A673 (cell line): ENCODE data around the gene LMCD1. TPM values are rescaled to one million over a fixed set of nuclear protein-coding genes. Genes with fewer than 3 reads are reported as not detected.

ENCODE experiments used
- BruUV-seq: library from RNA; stranded (reverse); fragments of 400-500 nt; replicated peaks from 2 replicates; lab custom pipeline; 2021; lab: Mats Ljungman, UMichigan
- CTCF ChIA-PET: fragments of 300-600 bp; sonication (Branson Sonifier 250); formaldehyde crosslinking; loops from one replicate; lab custom pipeline; 2022; ENCODE audit warnings: antibody characterized with exemption; lab: Charles Lee
- POLR2A ChIA-PET: fragments of 300-600 bp; sonication (Branson Sonifier 250); formaldehyde crosslinking; loops from one replicate; lab custom pipeline; 2022; ENCODE audit warnings: antibody characterized with exemption; ENCODE audit not compliant: low non-redundant PET; lab: Charles Lee
- DNase-seq: peaks from one replicate; pipeline ENCODE4 v3.0.0-alpha.2; 2015; ENCODE audit warnings: low spot score
- H3K27ac ChIP-seq: fragments of 200-600 bp; sonication (generic); 2 replicates; pipeline ENCODE4 v1.5.1; 2016; ENCODE audit warnings: mixed run types, low read depth, mild to moderate bottlenecking, mixed read lengths, antibody characterized with exemption, low read length; ENCODE audit not compliant: poor library complexity, severe bottlenecking
- H3K27me3 ChIP-seq: fragments of 200-600 bp; sonication (generic); replicated peaks from 2 replicates; pipeline ENCODE4 v1.6.1; 2017; ENCODE audit warnings: mixed run types, low read depth, mild to moderate bottlenecking, mixed read lengths, antibody characterized with exemption, low read length; ENCODE audit not compliant: insufficient read depth, poor library complexity
- H3K36me3 ChIP-seq: fragments of 200-600 bp; sonication (generic); 2 replicates; pipeline ENCODE4 v1.6.1; 2016; ENCODE audit warnings: mixed run types, mild to moderate bottlenecking, mixed read lengths, antibody characterized with exemption, low read length; ENCODE audit not compliant: insufficient read depth, poor library complexity, severe bottlenecking
- H3K4me1 ChIP-seq: fragments of 200-600 bp; sonication (generic); 2 replicates; pipeline ENCODE4 v1.6.1; 2017; ENCODE audit warnings: mixed run types, mild to moderate bottlenecking, mixed read lengths, antibody characterized with exemption, low read length; ENCODE audit not compliant: insufficient read depth, poor library complexity, severe bottlenecking
- H3K4me3 ChIP-seq: fragments of 200-600 bp; sonication (generic); 2 replicates; pipeline ENCODE4 v1.5.1; 2016; ENCODE audit warnings: low read depth, mixed run types, mild to moderate bottlenecking, mixed read lengths, low read length; ENCODE audit not compliant: poor library complexity, severe bottlenecking
- H3K9me3 ChIP-seq: fragments of 200-600 bp; sonication (generic); 2 replicates; pipeline ENCODE4 v1.6.1; 2016; ENCODE audit warnings: mixed run types, low read depth, mild to moderate bottlenecking, mixed read lengths, antibody characterized with exemption, low read length; ENCODE audit not compliant: poor library complexity, severe bottlenecking
- CTCF ChIP-seq: fragments of 300-800, 200-600 bp; sonication (generic); conservative IDR thresholded peaks from 2 replicates; pipeline ENCODE4 v1.5.1; 2017; ENCODE audit warnings: low read depth, mild to moderate bottlenecking, antibody characterized with exemption, low read length, moderate library complexity, mixed read lengths
- EZH2 ChIP-seq: fragments of 200-600 bp; sonication (generic); IDR thresholded peaks from 2 replicates; pipeline ENCODE4 v1.6.1; 2017; ENCODE audit warnings: borderline replicate concordance, low read depth, mild to moderate bottlenecking, mixed read lengths, antibody characterized with exemption, low read length; ENCODE audit not compliant: poor library complexity, severe bottlenecking
- intact Hi-C: fragments of 100-400 bp; cut with micrococcal nuclease; formaldehyde crosslinking; loops from one replicate; pipeline ENCODE4 v1.10.0; 2022; ENCODE audit not compliant: unreplicated experiment
- total RNA-seq: library from RNA; stranded (reverse); gene quantifications from 2 replicates; pipeline ENCODE4 v1.2.3, GENCODE V29; 2021

LMCD1 gene
- total RNA-seq, 1 experiment from 2014 or later, result 4.3 TPM

- TF ChIP-seq CTCF (no peak), EZH2 (no peak)
- Histone ChIP-seq H3K27me3 (no peaks in the 10 kb centered on the region), H3K4me1 (no peaks in the 10 kb centered on the region), H3K4me3 (no peak overlapping the region), H3K36me3 (no peaks in the 10 kb centered on the region), H3K9me3 (no peaks in the 10 kb centered on the region), H3K27ac (no peak overlapping the region)
- CTCF ChIA-PET, result no interaction called here
- POLR2A ChIA-PET, result no interaction called here
- intact Hi-C loops, result no loop called here
- no peak for DNase-seq
- BruUV-seq, result no TSS peak
Observed at GRCh38 chr3:8562081-8562595, 60.5 kb downstream of the LMCD1 start.

GRCh38 chr3:8563146-8563545 lies 61.5 kb downstream of the LMCD1 start:
- no TSS peak for BruUV-seq
- H3K4me1 ChIP-seq, result no peaks in the 10 kb centered on the region
- intact Hi-C loops, result no loop called here
- CTCF ChIA-PET, result interaction anchor here (0.6 kb wide), 1 partner anchor 193 kb away, joined by 3 read pairs; no protein-coding TSS in a partner anchor
- H3K9me3 ChIP-seq, result no peaks in the 10 kb centered on the region
- H3K27ac ChIP-seq, result no peak overlapping the region
- no peak for DNase-seq
- H3K36me3 ChIP-seq, result no peaks in the 10 kb centered on the region
- no peaks in the 10 kb centered on the region for H3K27me3 ChIP-seq
- POLR2A ChIA-PET, result no interaction called here
- TF ChIP-seq EZH2 (no peak), CTCF (no peak)
- H3K4me3 ChIP-seq, result no peak overlapping the region

GRCh38 chr3:8563597-8563996 lies 62.0 kb downstream of the LMCD1 start:
- no peaks in the 10 kb centered on the region for H3K4me1 ChIP-seq
- no peaks in the 10 kb centered on the region for H3K36me3 ChIP-seq
- ChIA-PET CTCF (interaction anchor here (0.6 kb wide), 1 partner anchor 192 kb away, joined by 3 read pairs; no protein-coding TSS in a partner anchor), POLR2A (no interaction called here)
- H3K9me3 ChIP-seq, result no peaks in the 10 kb centered on the region
- intact Hi-C loops, result no loop called here
- TF ChIP-seq CTCF, result no peak
- no peak for TF ChIP-seq EZH2
- no peak overlapping the region for H3K27ac ChIP-seq
- no peak for DNase-seq
- H3K27me3 ChIP-seq, result no peaks in the 10 kb centered on the region
- H3K4me3 ChIP-seq, result no peak overlapping the region
- BruUV-seq, result no TSS peak
